Thyroid gland (tissue), 4 donors: ENCODE results near the gene GAS6. TPM values are rescaled to one million over a fixed set of nuclear protein-coding genes. Genes with fewer than 3 reads are reported as not detected.

ENCODE experiments used
- DNase-seq, 2 donors: peaks; one replicate each; pipeline ENCODE4 v3.0.0-alpha.2; 2019
- H3K27ac ChIP-seq, 3 donors: fragments of 200-600 bp; sonication (generic); 1 replicate in 2 of 3; 2 replicates in 1 of 3; pipeline ENCODE4 v1.5.1; 2016 to 2019; ENCODE audit warnings: mild to moderate bottlenecking in 1 of 3, moderate library complexity in 1 of 3
- H3K27me3 ChIP-seq: fragments of 200-600 bp; sonication (generic); one replicate; pipeline ENCODE4 v1.5.1; 2019
- H3K36me3 ChIP-seq, 2 donors: fragments of 200-600 bp; sonication (generic); one replicate each; pipeline ENCODE4 v1.5.1; 2016 to 2019
- H3K4me1 ChIP-seq, 2 donors: fragments of 200-600 bp; sonication (generic); one replicate each; pipeline ENCODE4 v1.5.1; 2017 to 2019
- H3K4me3 ChIP-seq, 3 donors: fragments of 200-600 bp; sonication (generic); replicated peaks in 1 of 3; 1 replicate in 2 of 3; 2 replicates in 1 of 3; pipeline ENCODE4 v1.5.1; 2016; ENCODE audit warnings: mild to moderate bottlenecking in 1 of 3
- H3K9me3 ChIP-seq: fragments of 200-600 bp; sonication (generic); one replicate; pipeline ENCODE4 v1.5.1; 2017
- CTCF ChIP-seq, 6 experiments: fragments of 200-600 bp in 3 of 6; fragments of 450-650 bp in 3 of 6; sonication (generic) in 3 of 6; IDR thresholded peaks; one replicate each; pipeline ENCODE4 v1.5.1; 2016 to 2019; ENCODE audit warnings: antibody characterized with exemption in 6 of 6, mild to moderate bottlenecking in 2 of 6, inconsistent platforms in 1 of 6, moderate library complexity in 1 of 6
- POLR2A ChIP-seq, 2 donors: fragments of 450-650 bp; IDR thresholded peaks; one replicate each; pipeline ENCODE4 v1.6.1; 2017; ENCODE audit warnings: antibody characterized with exemption in 2 of 2, mild to moderate bottlenecking in 2 of 2, moderate library complexity in 1 of 2
- WGBS, 2 donors: methylation state at CpG; one replicate each; pipeline ENCODE4 v1.1.5; 2017; 5-methylcytosine and 5-hydroxymethylcytosine counted together
- intact Hi-C: fragments of 100-400 bp; cut with DNase I; formaldehyde crosslinking; loops from one replicate; pipeline ENCODE4 v1.15.1; 2023
- total RNA-seq, 4 donors: library from RNA; depleted of rRNA; stranded (reverse); fragments of >200 nt; gene quantifications; one replicate each; pipeline ENCODE4 v1.2.3, GENCODE V29; 2016

The GAS6 gene
- total RNA-seq, 4 donors from 2014 or later, result 145 to 197 (median 173) TPM

GRCh38 chr13:113883921-113884804 is 20.3 kb upstream of the GAS6 start:
- DNase-seq, result no peak
- Histone ChIP-seq H3K4me1 (peaks cover 39 to 62% of the 10 kb centered on the region in 2 donors), H3K36me3 (no peaks in the 10 kb centered on the region), H3K27me3 (no peaks in the 10 kb centered on the region), H3K9me3 (no peaks in the 10 kb centered on the region), H3K27ac (peak overlapping the region in 1 of 3 donors; percentile 11), H3K4me3 (no peak overlapping the region)
- TF ChIP-seq CTCF (IDR thresholded peaks at IDR 0.05) (no peak), POLR2A (IDR thresholded peaks at IDR 0.05) (no peak)
- WGBS, 2 donors, result 92 to 93% methylated on average over 19 to 36 of the region's 51 CpGs
- intact Hi-C loops, result no loop called here

DNA sequence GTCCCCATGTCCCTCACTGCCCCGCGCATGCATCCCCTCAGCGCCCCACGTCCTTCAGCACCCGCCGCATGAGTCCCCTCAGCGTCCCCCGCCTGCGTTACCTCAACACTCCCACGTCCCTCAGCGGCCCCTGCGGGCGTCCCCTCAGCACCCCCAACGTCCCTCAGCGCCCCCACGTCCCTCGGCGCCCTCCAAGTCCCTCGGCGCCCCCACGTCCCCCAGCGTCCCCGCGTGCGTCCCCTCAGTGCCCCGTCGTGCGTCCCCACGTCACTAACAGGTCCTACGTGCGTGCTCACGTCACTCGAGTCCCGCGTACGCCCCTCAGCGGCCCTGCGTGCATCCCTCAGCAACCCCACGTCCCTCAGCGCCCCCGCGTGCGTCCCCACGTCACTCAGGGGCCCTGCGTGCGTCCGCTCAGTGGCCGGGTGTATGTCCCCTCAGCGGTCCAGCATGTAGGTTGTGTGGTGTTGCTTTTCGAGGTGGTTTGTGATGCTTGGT is 19.5 kb upstream of the GAS6 start:
- TF ChIP-seq CTCF (IDR thresholded peaks at IDR 0.05) (no peak), POLR2A (IDR thresholded peaks at IDR 0.05) (no peak)
- H3K4me1 ChIP-seq, result peaks cover 35 to 56% of the 10 kb centered on the region in 2 donors
- 97 to 98% methylated on average over 50 of the region's 50 CpGs for WGBS, 2 donors
- no peak overlapping the region for H3K4me3 ChIP-seq
- H3K36me3 ChIP-seq, result no peaks in the 10 kb centered on the region
- H3K27me3 ChIP-seq, result no peaks in the 10 kb centered on the region
- intact Hi-C loops, result no loop called here
- peak overlapping the region in 1 of 3 donors; percentile 86 for H3K27ac ChIP-seq
- H3K9me3 ChIP-seq, result no peaks in the 10 kb centered on the region
- DNase-seq, result no peak

DNA sequence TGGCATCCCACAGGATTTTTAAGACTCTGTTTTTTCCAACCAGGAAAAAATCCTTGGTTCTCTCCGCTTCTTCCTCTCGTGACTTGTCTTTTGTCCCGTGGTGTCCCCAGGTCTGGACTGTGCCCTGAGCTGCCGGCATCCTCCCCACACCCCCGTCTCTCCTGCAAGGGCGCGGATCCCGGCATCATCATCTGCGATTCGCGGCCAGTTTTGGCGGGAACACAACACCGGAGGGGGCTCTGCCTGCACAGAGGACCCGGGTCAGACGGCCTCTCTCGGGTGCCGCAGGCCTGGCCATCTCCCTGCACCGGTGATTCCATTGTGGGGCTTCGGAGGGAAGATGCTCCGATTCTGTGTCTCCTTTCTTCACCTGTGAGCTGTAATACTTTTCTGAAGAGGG is 18.8 kb upstream of the GAS6 start:
- Histone ChIP-seq H3K27me3 (no peaks in the 10 kb centered on the region), H3K4me1 (peaks cover 30 to 49% of the 10 kb centered on the region in 2 donors), H3K27ac (peak overlapping the region; percentile 86 to 98 (median 90)), H3K9me3 (no peaks in the 10 kb centered on the region), H3K4me3 (no peak overlapping the region), H3K36me3 (no peaks in the 10 kb centered on the region)
- WGBS, 2 donors, result 89% methylated on average over 20 of the region's 20 CpGs
- DNase-seq, result no peak
- intact Hi-C loops, result no loop called here
- TF ChIP-seq CTCF (IDR thresholded peaks at IDR 0.05) (no peak), POLR2A (IDR thresholded peaks at IDR 0.05) (no peak)

- intact Hi-C loops, result no loop called here
- TF ChIP-seq POLR2A (IDR thresholded peaks at IDR 0.05) (no peak), CTCF (IDR thresholded peaks at IDR 0.05) (no peak)
- H3K36me3 ChIP-seq, result no peaks in the 10 kb centered on the region
Observed at GRCh38 chr13:113882267-113882630, 18.4 kb upstream of the GAS6 start.

More at GRCh38 chr13:113882267-113882630, 18.4 kb upstream of the GAS6 start:
- H3K4me3 ChIP-seq, result no peak overlapping the region
- 29 to 36% methylated on average over 8 of the region's 8 CpGs for WGBS, 2 donors
- peak; percentile 63 to 69 for DNase-seq
- H3K4me1 ChIP-seq, result peaks cover 26 to 44% of the 10 kb centered on the region in 2 donors
- peak overlapping the region; percentile 86 to 98 (median 90) for H3K27ac ChIP-seq
- no peaks in the 10 kb centered on the region for H3K9me3 ChIP-seq
- no peaks in the 10 kb centered on the region for H3K27me3 ChIP-seq
